ENCODE measurements around the gene UGT2A3.

GRCh38 chr4:68905939-68906779 lies 45.4 kb downstream of the UGT2A3 start:
- TF ChIP-seq CTCF (IDR thresholded peaks at IDR 0.05) (no peak), POLR2AphosphoS5 (IDR thresholded peaks at IDR 0.05) (no peak), POLR2A (IDR thresholded peaks at IDR 0.05) (no peak), EP300 (IDR thresholded peaks at IDR 0.05) (no peak)

Measured in suprapubic skin (tissue), 4 donors.